GM23248 (cell line): ENCODE results near the gene CARD14. TPM values are rescaled to one million over a fixed set of nuclear protein-coding genes. Genes with fewer than 3 reads are reported as not detected.

Experiments used
- DNase-seq: peaks from one replicate; pipeline ENCODE4 v3.0.0-alpha.2; 2015
- H2AFZ ChIP-seq: fragments of 200-600 bp; sonication (generic); 2 replicates; pipeline ENCODE4 v1.6.1; 2016; ENCODE audit warnings: antibody characterized with exemption
- H3F3A ChIP-seq: fragments of 200-600 bp; sonication (generic); 2 replicates; pipeline ENCODE4 v1.6.1; 2016; ENCODE audit warnings: mild to moderate bottlenecking, antibody characterized with exemption, mixed run types; ENCODE audit not compliant: insufficient read depth
- H3K27ac ChIP-seq: fragments of 200-600 bp; sonication (generic); 2 replicates; pipeline ENCODE4 v1.5.1; 2016; ENCODE audit warnings: mild to moderate bottlenecking
- H3K27me3 ChIP-seq: fragments of 200-600 bp; sonication (generic); replicated peaks from 2 replicates; pipeline ENCODE4 v1.6.1; 2016; ENCODE audit warnings: mild to moderate bottlenecking; ENCODE audit not compliant: insufficient read depth
- H3K36me3 ChIP-seq: fragments of 200-600 bp; sonication (generic); 2 replicates; pipeline ENCODE4 v1.6.1; 2016; ENCODE audit warnings: low read depth, mild to moderate bottlenecking
- H3K4me1 ChIP-seq: fragments of 200-600 bp; sonication (generic); 2 replicates; pipeline ENCODE4 v1.6.1; 2016; ENCODE audit warnings: mild to moderate bottlenecking; ENCODE audit not compliant: insufficient read depth
- H3K4me2 ChIP-seq: fragments of 200-600 bp; sonication (generic); one replicate; pipeline ENCODE4 v1.6.1; 2016; ENCODE audit warnings: mild to moderate bottlenecking; ENCODE audit not compliant: unreplicated experiment
- H3K4me3 ChIP-seq: fragments of 200-600 bp; sonication (generic); 2 replicates; pipeline ENCODE4 v1.5.1; 2016; ENCODE audit warnings: mild to moderate bottlenecking
- H3K79me2 ChIP-seq: fragments of 200-600 bp; sonication (generic); 2 replicates; pipeline ENCODE4 v1.6.1; 2016; ENCODE audit warnings: mild to moderate bottlenecking; ENCODE audit not compliant: insufficient read depth
- H3K9ac ChIP-seq: fragments of 200-600 bp; sonication (generic); 2 replicates; pipeline ENCODE4 v1.6.1; 2016; ENCODE audit warnings: mild to moderate bottlenecking
- H3K9me2 ChIP-seq: fragments of 200-600 bp; sonication (generic); 2 replicates; pipeline ENCODE4 v1.6.1; 2016; ENCODE audit warnings: mixed run types, mild to moderate bottlenecking, moderate library complexity; ENCODE audit not compliant: insufficient read depth
- H3K9me3 ChIP-seq: fragments of 200-600 bp; sonication (generic); one replicate; pipeline ENCODE4 v1.6.1; 2017; ENCODE audit warnings: low read depth
- H4K20me1 ChIP-seq: fragments of 200-600 bp; sonication (generic); 2 replicates; pipeline ENCODE4 v1.6.0; 2016; ENCODE audit not compliant: insufficient read depth
- EZH2 ChIP-seq: fragments of 200-600 bp; sonication (generic); IDR thresholded peaks from 2 replicates; pipeline ENCODE4 v1.6.1; 2018; ENCODE audit warnings: antibody characterized with exemption, mild to moderate bottlenecking; ENCODE audit not compliant: insufficient read depth, poor library complexity, severe bottlenecking
- EZH2phosphoT487 ChIP-seq: fragments of 200-600 bp; sonication (generic); IDR thresholded peaks from 2 replicates; pipeline ENCODE4 v1.6.1; 2018; ENCODE audit warnings: antibody characterized with exemption, moderate library complexity, mild to moderate bottlenecking, low read depth; ENCODE audit not compliant: insufficient read depth
- WGBS, 2 experiments: methylation state at CpG; one replicate each; pipeline ENCODE4 v1.1.6; 2015 to 2017; ENCODE audit warnings: low lambda C conversion rate in 2 of 2, low coverage in 1 of 2; ENCODE audit errors: missing lambda C conversion rate in 2 of 2; 5-methylcytosine and 5-hydroxymethylcytosine counted together
- in situ Hi-C: fragments of 300-500 bp; cut with MboI; formaldehyde crosslinking; loops from 2 replicates; pipeline ENCODE4 v1.15.0; 2020
- polyA plus RNA-seq: library from polyadenylated mRNA; unstranded; fragments of >200 nt; fragmentation: Nextera tagmentation; extraction: Ambion mirVana; gene quantifications from 2 replicates; pipeline ENCODE4 v1.2.1, GENCODE V29; 2016
- total RNA-seq: library from RNA; depleted of rRNA; stranded (reverse); fragments of >200 nt; shearing (Covaris generic); gene quantifications from 2 replicates; pipeline ENCODE4 v1.2.3, GENCODE V29; 2014

The CARD14 gene
- total and polyA plus RNA-seq, 2 experiments from 2014 or later: 0.06 TPM; not detected in 1

GRCh38 chr17:80138856-80139426 lies 30.9 kb upstream of the CARD14 start:
- no peak overlapping the region for H3K4me3 ChIP-seq
- in situ Hi-C loops: no loop called here
- no peak overlapping the region for H3K9ac ChIP-seq
- 89 to 90% methylated on average over 18 of the region's 18 CpGs for WGBS, 2 experiments
- no peak overlapping the region for H2AFZ ChIP-seq
- peaks cover 91% of the 10 kb centered on the region for H3K36me3 ChIP-seq
- peaks cover 7% of the 10 kb centered on the region for H3F3A ChIP-seq
- DNase-seq: no peak
- no peaks in the 10 kb centered on the region for H3K27me3 ChIP-seq
- H3K4me2 ChIP-seq: no peak overlapping the region
- H3K79me2 ChIP-seq: peaks cover 36% of the 10 kb centered on the region
- H3K9me3 ChIP-seq: no peaks in the 10 kb centered on the region
- H4K20me1 ChIP-seq: no peaks in the 10 kb centered on the region
- no peak overlapping the region for H3K27ac ChIP-seq
- TF ChIP-seq EZH2phosphoT487 (no peak), EZH2 (no peak)
- H3K4me1 ChIP-seq: no peaks in the 10 kb centered on the region
- H3K9me2 ChIP-seq: no peaks in the 10 kb centered on the region

- Histone ChIP-seq H3K4me1 (peaks cover 18% of the 10 kb centered on the region; the same call in 1 of the 2 replicates), H3K4me3 (no peak overlapping the region), H3K4me2 (no peak overlapping the region), H4K20me1 (peaks cover 12% of the 10 kb centered on the region; the same call in 1 of the 2 replicates), H3K9ac (no peak overlapping the region), H3K9me2 (no peaks in the 10 kb centered on the region), H3K27me3 (no peaks in the 10 kb centered on the region), H3K9me3 (no peaks in the 10 kb centered on the region), H2AFZ (no peak overlapping the region), H3K36me3 (peaks cover 66% of the 10 kb centered on the region), H3K79me2 (peaks cover 63% of the 10 kb centered on the region), H3K27ac (no peak overlapping the region), H3F3A (no peaks in the 10 kb centered on the region)
- in situ Hi-C loops: no loop called here
- TF ChIP-seq EZH2 (no peak), EZH2phosphoT487 (no peak)
- WGBS, 2 experiments: 90 to 95% methylated on average over 7 of the region's 7 CpGs
- DNase-seq: no peak
Observed at GRCh38 chr17:80141463-80142165, 28.2 kb upstream of the CARD14 start.

- H4K20me1 ChIP-seq: peaks cover 12% of the 10 kb centered on the region; the same call in 1 of the 2 replicates
- H3K9me3 ChIP-seq: no peaks in the 10 kb centered on the region
- peaks cover 53% of the 10 kb centered on the region for H3K36me3 ChIP-seq
- H3K4me2 ChIP-seq: no peak overlapping the region
- no peaks in the 10 kb centered on the region for H3F3A ChIP-seq
- H2AFZ ChIP-seq: no peak overlapping the region
- H3K9ac ChIP-seq: no peak overlapping the region
- no peaks in the 10 kb centered on the region for H3K9me2 ChIP-seq
- H3K79me2 ChIP-seq: peaks cover 69% of the 10 kb centered on the region
- H3K27me3 ChIP-seq: no peaks in the 10 kb centered on the region
- 86 to 90% methylated on average over 6 of the region's 6 CpGs for WGBS, 2 experiments
- DNase-seq: no peak
- no peak for TF ChIP-seq EZH2
- TF ChIP-seq EZH2phosphoT487: no peak
- no peak overlapping the region for H3K27ac ChIP-seq
- H3K4me1 ChIP-seq: peaks cover 18% of the 10 kb centered on the region; the same call in 1 of the 2 replicates
- in situ Hi-C loops: no loop called here
- no peak overlapping the region for H3K4me3 ChIP-seq
Observed at GRCh38 chr17:80142929-80143328, 26.9 kb upstream of the CARD14 start.

- in situ Hi-C loops: no loop called here
- Histone ChIP-seq H3K4me3 (peak overlapping the region; percentile 84), H3K27me3 (no peaks in the 10 kb centered on the region), H3F3A (no peaks in the 10 kb centered on the region), H2AFZ (no peak overlapping the region), H3K36me3 (peaks cover 29% of the 10 kb centered on the region), H4K20me1 (peaks cover 12% of the 10 kb centered on the region; the same call in 1 of the 2 replicates), H3K9ac (peak overlapping the region; percentile 91), H3K9me2 (no peaks in the 10 kb centered on the region), H3K27ac (peak overlapping the region; percentile 56; the same call in 1 of the 2 replicates), H3K79me2 (peaks cover 92% of the 10 kb centered on the region), H3K9me3 (no peaks in the 10 kb centered on the region), H3K4me1 (peaks cover 18% of the 10 kb centered on the region; the same call in 1 of the 2 replicates), H3K4me2 (peak overlapping the region; percentile 83)
- 20 to 21% methylated on average over 10 of the region's 10 CpGs for WGBS, 2 experiments
- no peak for TF ChIP-seq EZH2
- TF ChIP-seq EZH2phosphoT487: no peak
- peak; percentile 11 for DNase-seq
Observed at GRCh38 chr17:80145076-80146075, 24.5 kb upstream of the CARD14 start.
